K562 (cell line): ENCODE results near the gene SLC22A3.

Experiments
- CTCF ChIP-seq, 3 experiments: IDR thresholded peaks in 2 of 3; conservative IDR thresholded peaks in 1 of 3; 2 replicates each; pipeline ENCODE4 v1.5.1; 2011 to 2012; ENCODE audit warnings: low read length in 3 of 3, mild to moderate bottlenecking in 3 of 3, control low read depth in 2 of 3, improper control_type of control experiment in 1 of 3, inconsistent platforms in 1 of 3, low read depth in 1 of 3, mixed read lengths in 1 of 3, moderate library complexity in 1 of 3; ENCODE audit not compliant: insufficient read depth in 2 of 3
- JUN ChIP-seq, 2 experiments: sonication (generic) in 1 of 2; formaldehyde crosslinking in 1 of 2; IDR thresholded peaks; 2 replicates each; pipeline versions ENCODE4 v1.6.1 to v1.8.0; 2012 to 2022; ENCODE audit warnings: borderline replicate concordance in 2 of 2, mild to moderate bottlenecking in 2 of 2, improper control_type of control experiment in 1 of 2, low read depth in 1 of 2, low read length in 1 of 2, missing genetic modification reagents in 1 of 2
- STAT5B ChIP-seq: fragments of 250-450 bp; sonication (Bioruptor Pico); IDR thresholded peaks from 2 replicates; pipeline ENCODE4 v1.8.0; 2021; ENCODE audit warnings: mild to moderate bottlenecking, inconsistent platforms

- TF ChIP-seq JUN (IDR thresholded peaks at IDR 0.05; ENCODE audit: borderline replicate concordance, low read depth, low read length) = no peak
- no peak for TF ChIP-seq JUN (CRISPR knock-in tag; IDR thresholded peaks at IDR 0.05; ENCODE audit: borderline replicate concordance)
- TF ChIP-seq CTCF (IDR thresholded peaks at IDR 0.05 in 2 of 3, conservative IDR thresholded peaks at IDR 0.05 in 1 of 3; ENCODE audit: insufficient read depth in 2 of 3, low read depth in 1 of 3, low read length in 3 of 3) = no peak
- TF ChIP-seq STAT5B (CRISPR knock-in tag) = no peak
Measured at GRCh38 chr6:160454303-160454702, 106.1 kb downstream of the SLC22A3 start.
